DOHH2 (cell line): Measurements from ENCODE around the gene KANSL3.

ENCODE experiments used
- H3F3A ChIP-seq: fragments of 200-600 bp; sonication (generic), shearing (Covaris generic); 2 replicates; pipeline ENCODE4 v1.6.0; 2016; ENCODE audit warnings: antibody characterized with exemption, mild to moderate bottlenecking; ENCODE audit not compliant: control insufficient read depth, insufficient read depth
- H3K27ac ChIP-seq: fragments of 200-600 bp; sonication (generic); 2 replicates; pipeline ENCODE4 v1.5.1; 2014; ENCODE audit warnings: low read depth, mild to moderate bottlenecking, low read length, moderate library complexity
- H3K27me3 ChIP-seq: fragments of 200-600 bp; sonication (generic); 2 replicates; pipeline ENCODE4 v1.6.1; 2014; ENCODE audit warnings: mild to moderate bottlenecking, low read length, mixed read lengths; ENCODE audit not compliant: control insufficient read depth
- H3K36me3 ChIP-seq: fragments of 200-600 bp; sonication (generic); 2 replicates; pipeline ENCODE4 v1.6.1; 2014; ENCODE audit warnings: mild to moderate bottlenecking, low read length, moderate library complexity, mixed read lengths; ENCODE audit not compliant: control insufficient read depth
- H3K4me1 ChIP-seq: fragments of 200-600 bp; sonication (generic); 2 replicates; pipeline ENCODE4 v1.6.1; 2014; ENCODE audit warnings: mild to moderate bottlenecking, low read length, mixed read lengths; ENCODE audit not compliant: control insufficient read depth
- H3K4me2 ChIP-seq: fragments of 200-600 bp; sonication (generic); 2 replicates; pipeline ENCODE4 v1.6.0; 2014; ENCODE audit warnings: mild to moderate bottlenecking, low read length, moderate library complexity
- H3K4me3 ChIP-seq: fragments of 200-600 bp; sonication (generic); 2 replicates; pipeline ENCODE4 v1.5.1; 2014; ENCODE audit warnings: mild to moderate bottlenecking, low read length, mixed read lengths
- H3K79me2 ChIP-seq: fragments of 200-600 bp; sonication (generic); 2 replicates; pipeline ENCODE4 v1.6.1; 2014; ENCODE audit warnings: mild to moderate bottlenecking, low read length, mixed read lengths; ENCODE audit not compliant: control insufficient read depth
- H3K9me2 ChIP-seq: fragments of 200-600 bp; sonication (generic); replicated peaks from 2 replicates; pipeline ENCODE4 v1.6.1; 2014; ENCODE audit warnings: mild to moderate bottlenecking, low read length, mixed read lengths; ENCODE audit not compliant: control insufficient read depth
- H3K9me3 ChIP-seq: fragments of 200-600 bp; sonication (generic); 2 replicates; pipeline ENCODE4 v1.6.1; 2014; ENCODE audit warnings: antibody characterized with exemption, low read length, mixed read lengths; ENCODE audit not compliant: control insufficient read depth, insufficient read depth
- H4K20me1 ChIP-seq: fragments of 200-600 bp; sonication (generic); 2 replicates; pipeline ENCODE4 v1.6.0; 2014; ENCODE audit warnings: low read depth, mild to moderate bottlenecking, antibody characterized with exemption, low read length, moderate library complexity; ENCODE audit not compliant: control insufficient read depth, insufficient read depth
- CTCF ChIP-seq: fragments of 200-600 bp; sonication (generic); IDR thresholded peaks from one replicate; pipeline ENCODE4 v1.5.1; 2014; ENCODE audit warnings: antibody characterized with exemption, mild to moderate bottlenecking, low read depth, low read length; ENCODE audit not compliant: poor library complexity, severe bottlenecking
- EZH2phosphoT487 ChIP-seq: fragments of 200-600 bp; sonication (generic); IDR thresholded peaks from 2 replicates; pipeline ENCODE4 v1.6.1; 2017; ENCODE audit warnings: borderline replicate concordance, mild to moderate bottlenecking, antibody characterized with exemption, low read length, moderate library complexity, mixed read lengths

The KANSL3 gene

GRCh38 chr2:96647681-96648080 lies 9.6 kb upstream of the KANSL3 start:
- H4K20me1 ChIP-seq = no peaks in the 10 kb centered on the region
- no peaks in the 10 kb centered on the region for H3K79me2 ChIP-seq
- no peak overlapping the region for H3K4me2 ChIP-seq
- TF ChIP-seq EZH2phosphoT487 (no peak), CTCF (no peak)
- H3K27ac ChIP-seq = no peak overlapping the region
- H3K27me3 ChIP-seq = peaks cover 2% of the 10 kb centered on the region; the same call in 1 of the 2 replicates
- H3K9me2 ChIP-seq = no peaks in the 10 kb centered on the region
- no peaks in the 10 kb centered on the region for H3K4me1 ChIP-seq
- H3K4me3 ChIP-seq = no peak overlapping the region
- H3K36me3 ChIP-seq = no peaks in the 10 kb centered on the region
- H3F3A ChIP-seq = no peaks in the 10 kb centered on the region
- no peaks in the 10 kb centered on the region for H3K9me3 ChIP-seq

- Histone ChIP-seq H3K9me2 (no peaks in the 10 kb centered on the region), H3K79me2 (peaks cover 1% of the 10 kb centered on the region), H3K4me3 (no peak within 1 kb of the TSS), H3K27me3 (no peaks in the 10 kb centered on the region), H3F3A (no peaks in the 10 kb centered on the region), H3K4me1 (peaks cover 7% of the 10 kb centered on the region), H3K27ac (no peak within 1 kb of the TSS), H3K9me3 (no peaks in the 10 kb centered on the region), H3K36me3 (no peaks in the 10 kb centered on the region), H4K20me1 (no peaks in the 10 kb centered on the region), H3K4me2 (no peak within 1 kb of the TSS)
- TF ChIP-seq EZH2phosphoT487 (no peak), CTCF (no peak)
Observed at GRCh38 chr2:96642564-96643360, 4.7 kb upstream of the KANSL3 start, which contains the start of gene FER1L5. Gene FER1L5 (plus strand): TSS chr2:96642764. CDS start chr2:96642837, 73 bp downstream.

- H3K79me2 ChIP-seq = peaks cover 44% of the 10 kb centered on the region
- no peak for TF ChIP-seq EZH2phosphoT487
- no peak for TF ChIP-seq CTCF
- H3K9me3 ChIP-seq = no peaks in the 10 kb centered on the region
- H3K36me3 ChIP-seq = peaks cover 35% of the 10 kb centered on the region
- peak overlapping the region; percentile 11; the same call in 1 of the 2 replicates for H3K27ac ChIP-seq
- H3K4me2 ChIP-seq = peak overlapping the region; percentile 61
- peaks cover 9% of the 10 kb centered on the region; the same call in 1 of the 2 replicates for H4K20me1 ChIP-seq
- H3F3A ChIP-seq = no peaks in the 10 kb centered on the region
- H3K4me3 ChIP-seq = peak overlapping the region; percentile 80
- peaks cover 28% of the 10 kb centered on the region for H3K4me1 ChIP-seq
- H3K9me2 ChIP-seq = no peaks in the 10 kb centered on the region
- no peaks in the 10 kb centered on the region for H3K27me3 ChIP-seq
Observed at GRCh38 chr2:96637385-96638143, 548 bp downstream of the KANSL3 start.
